Measurements from ENCODE around the gene WDR75. TPM values are rescaled to one million over a fixed set of nuclear protein-coding genes. Genes with fewer than 3 reads are reported as not detected.

The WDR75 gene
- polyA plus RNA-seq, 1 donor from 2014 or later = 11.0 TPM

DNA sequence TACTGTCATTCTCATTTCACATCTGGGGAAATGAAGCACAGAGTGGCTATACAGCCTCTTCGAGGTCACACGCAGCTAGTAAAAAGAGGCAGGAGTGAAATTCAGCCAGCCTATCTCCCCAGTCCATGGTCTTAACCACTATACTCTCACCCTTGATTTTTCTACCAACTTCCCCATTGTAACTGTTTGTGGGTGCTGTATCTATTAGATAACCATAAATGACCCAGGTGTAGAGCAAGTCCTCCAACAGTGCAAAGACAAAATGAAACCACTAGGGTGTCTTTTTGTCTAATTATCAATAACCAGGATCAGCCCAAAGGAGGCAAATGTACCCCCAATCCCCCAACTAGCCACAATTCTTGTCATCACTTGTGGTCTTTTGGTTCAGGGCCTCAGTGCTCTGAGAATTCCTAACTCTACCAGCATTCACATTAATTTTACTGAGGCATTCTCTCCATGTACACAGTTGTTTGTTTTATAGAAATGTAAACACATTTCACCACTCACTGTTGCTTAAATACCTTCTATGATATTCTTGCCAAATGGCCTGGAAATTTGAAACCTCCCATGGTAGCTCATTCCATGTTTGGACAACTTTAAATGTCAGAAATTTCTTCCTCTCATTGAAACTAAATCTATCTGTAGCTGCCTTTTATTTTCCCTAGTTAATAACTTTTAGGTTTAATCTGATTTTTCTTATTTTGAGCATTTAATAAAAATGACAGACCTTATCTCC, 80.6 kb downstream of the WDR75 start:
- Mint-ChIP-seq H3K27me3 (peaks cover 3% of the 10 kb centered on the region), H3K9me3 (peaks cover 0 to 4% (median 0%) of the 10 kb centered on the region in 3 donors), H3K36me3 (no peaks in the 10 kb centered on the region), H3K4me1 (no peaks in the 10 kb centered on the region), H3K27ac (no peak overlapping the region), H3K4me3 (no peak overlapping the region)

GRCh38 chr2:189522435-189523151, 81.3 kb downstream of the WDR75 start:
- Mint-ChIP-seq H3K4me3 (no peak overlapping the region), H3K27me3 (peaks cover 3% of the 10 kb centered on the region), H3K27ac (no peak overlapping the region), H3K9me3 (no peaks in the 10 kb centered on the region), H3K36me3 (no peaks in the 10 kb centered on the region), H3K4me1 (no peaks in the 10 kb centered on the region)

DNA sequence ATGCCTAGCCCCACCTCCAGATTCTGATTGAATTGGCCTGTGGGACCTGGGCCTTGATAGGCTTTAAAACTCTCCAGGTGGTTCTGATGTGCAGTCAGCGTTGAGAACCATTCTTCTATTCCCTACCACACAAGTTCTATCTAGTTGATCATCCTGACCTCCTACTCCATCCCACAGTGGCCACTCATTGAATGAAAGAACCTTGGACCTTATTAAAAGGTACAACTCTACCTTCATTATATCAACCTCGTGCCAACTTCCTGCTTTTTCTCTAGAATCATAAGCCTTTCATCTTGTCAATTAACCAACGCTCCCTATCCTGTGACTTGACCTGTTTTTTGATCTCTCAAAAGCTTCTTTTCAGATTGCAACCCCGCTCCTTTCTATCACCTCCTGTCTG, 83.5 kb downstream of the WDR75 start:
- no peaks in the 10 kb centered on the region for H3K27me3 Mint-ChIP-seq
- H3K9me3 Mint-ChIP-seq = no peaks in the 10 kb centered on the region
- H3K4me3 Mint-ChIP-seq = no peak overlapping the region
- H3K36me3 Mint-ChIP-seq = no peaks in the 10 kb centered on the region
- no peak overlapping the region for H3K27ac Mint-ChIP-seq
- no peaks in the 10 kb centered on the region for H3K4me1 Mint-ChIP-seq

Other genes with a start within 250 kb of the WDR75 start
- gene SLC40A1, start 139.3 kb downstream of the WDR75 start, polyA plus RNA-seq = 2.3 TPM
- 43.5 TPM for gene ASNSD1, start 220.0 kb downstream of the WDR75 start, polyA plus RNA-seq
- gene ANKAR, start 233.2 kb downstream of the WDR75 start, polyA plus RNA-seq = 10.0 TPM

Data from IgD-negative memory B cell (primary cell).